Measurements from ENCODE around the gene ANKRD63.

DNA sequence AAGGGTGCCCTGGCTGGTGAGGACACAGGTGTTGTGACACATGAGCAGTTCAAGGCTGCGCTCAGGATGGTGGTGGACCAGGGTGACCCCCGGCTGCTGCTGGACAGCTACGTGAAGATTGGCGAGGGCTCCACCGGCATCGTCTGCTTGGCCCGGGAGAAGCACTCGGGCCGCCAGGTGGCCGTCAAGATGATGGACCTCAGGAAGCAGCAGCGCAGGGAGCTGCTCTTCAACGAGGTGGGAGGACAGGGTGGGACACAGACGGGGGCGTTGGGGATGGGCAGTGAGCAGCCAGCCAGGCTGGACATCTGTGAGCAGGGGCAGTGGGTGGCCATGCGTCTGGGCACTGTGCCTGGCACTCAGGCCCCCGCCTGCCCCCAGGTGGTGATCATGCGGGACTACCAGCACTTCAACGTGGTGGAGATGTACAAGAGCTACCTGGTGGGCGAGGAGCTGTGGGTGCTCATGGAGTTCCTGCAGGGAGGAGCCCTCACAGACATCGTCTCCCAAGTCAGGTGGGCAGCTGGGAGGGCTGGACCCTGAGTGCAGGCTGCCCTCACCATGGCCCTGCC is 10.3 kb downstream of the ANKRD63 start:
- peak; percentile 21; the same call in 1 of the 2 replicates for TF ChIP-seq CTCF (IDR thresholded peaks at IDR 0.05; ENCODE audit: low read length)
- no peak for TF ChIP-seq EZH2 (IDR thresholded peaks at IDR 0.05; ENCODE audit: borderline replicate concordance, low read length)
